CD4-positive, alpha-beta T cell treated with Interleukin-6 at 100 ng/mL for 8 hours (primary cell): ENCODE measurements around the gene ATP13A5.

Experiments used
- DNase-seq: peaks from one replicate; pipeline ENCODE4 v3.0.0-alpha.2; 2020; ENCODE audit warnings: mixed read lengths, low spot score

The ATP13A5 gene

GRCh38 chr3:193345431-193345830 lies 33.1 kb downstream of the ATP13A5 start:
- no peak for DNase-seq

GRCh38 chr3:193344486-193344885 lies 34.1 kb downstream of the ATP13A5 start:
- DNase-seq: no peak

GRCh38 chr3:193343726-193344222 lies 34.8 kb downstream of the ATP13A5 start:
- DNase-seq: no peak

GRCh38 chr3:193342551-193342950 lies 36.0 kb downstream of the ATP13A5 start:
- DNase-seq: no peak

GRCh38 chr3:193335031-193335430 lies 43.5 kb downstream of the ATP13A5 start:
- DNase-seq: no peak

- DNase-seq: no peak
Observed at GRCh38 chr3:193333229-193333628, 45.3 kb downstream of the ATP13A5 start.

- no peak for DNase-seq
Observed at GRCh38 chr3:193330555-193331204, 47.9 kb downstream of the ATP13A5 start.

- DNase-seq: no peak
Observed at GRCh38 chr3:193317682-193318300, 60.8 kb downstream of the ATP13A5 start.

GRCh38 chr3:193314161-193314560 lies 64.4 kb downstream of the ATP13A5 start:
- DNase-seq: no peak

- DNase-seq: no peak
Observed at GRCh38 chr3:193313061-193313958, 65.2 kb downstream of the ATP13A5 start.

- no peak for DNase-seq
Observed at GRCh38 chr3:193310914-193311723, 67.4 kb downstream of the ATP13A5 start.

- no peak for DNase-seq
Observed at GRCh38 chr3:193305356-193305755, 73.2 kb downstream of the ATP13A5 start.

- DNase-seq: no peak
Observed at GRCh38 chr3:193301433-193301832, 77.1 kb downstream of the ATP13A5 start.

GRCh38 chr3:193297421-193297820 lies 81.1 kb downstream of the ATP13A5 start:
- no peak for DNase-seq

GRCh38 chr3:193295985-193296384 lies 82.6 kb downstream of the ATP13A5 start:
- DNase-seq: no peak

GRCh38 chr3:193292386-193292785 lies 86.2 kb downstream of the ATP13A5 start:
- no peak for DNase-seq

GRCh38 chr3:193271101-193271840 lies 107.3 kb downstream of the ATP13A5 start:
- no peak for DNase-seq

- no peak for DNase-seq
Observed at GRCh38 chr3:193270451-193270850, 108.1 kb downstream of the ATP13A5 start.

GRCh38 chr3:193269343-193270028 lies 109.1 kb downstream of the ATP13A5 start:
- DNase-seq: no peak

- DNase-seq: no peak
Observed at GRCh38 chr3:193262707-193263106, 115.8 kb downstream of the ATP13A5 start.

GRCh38 chr3:193261970-193262369 lies 116.6 kb downstream of the ATP13A5 start:
- no peak for DNase-seq
